ENCODE measurements around the gene KRT80.

Gene KRT80

GRCh38 chr12:52147964-52148463 is 43.8 kb downstream of the KRT80 start:
- no peak for TF ChIP-seq CTCF (conservative IDR thresholded peaks at IDR 0.05)

GRCh38 chr12:52147367-52147963 is 44.3 kb downstream of the KRT80 start:
- TF ChIP-seq CTCF (conservative IDR thresholded peaks at IDR 0.05): no peak
- H3K27ac ChIP-seq: peak overlapping the region; percentile 9; the same call in 1 of the 2 replicates

More at GRCh38 chr12:52147964-52148463, 43.8 kb downstream of the KRT80 start:
- H3K27ac ChIP-seq: peak overlapping the region; percentile 9; the same call in 1 of the 2 replicates

GRCh38 chr12:52146822-52147366 is 44.9 kb downstream of the KRT80 start:
- no peak overlapping the region for H3K27ac ChIP-seq

GRCh38 chr12:52146089-52146821 is 45.6 kb downstream of the KRT80 start:
- no peak overlapping the region for H3K27ac ChIP-seq

More at GRCh38 chr12:52146822-52147366, 44.9 kb downstream of the KRT80 start:
- TF ChIP-seq CTCF (conservative IDR thresholded peaks at IDR 0.05): no peak

GRCh38 chr12:52145228-52146088 is 46.4 kb downstream of the KRT80 start:
- no peak for TF ChIP-seq CTCF (conservative IDR thresholded peaks at IDR 0.05)
- H3K27ac ChIP-seq: peak overlapping the region; percentile 14; the same call in 1 of the 2 replicates

More at GRCh38 chr12:52146089-52146821, 45.6 kb downstream of the KRT80 start:
- TF ChIP-seq CTCF (conservative IDR thresholded peaks at IDR 0.05): no peak

- peak overlapping the region; percentile 14; the same call in 1 of the 2 replicates for H3K27ac ChIP-seq
These were observed 47.1 kb downstream of the KRT80 start for GRCh38 chr12:52144512-52145227.

More at GRCh38 chr12:52144512-52145227, 47.1 kb downstream of the KRT80 start:
- no peak for TF ChIP-seq CTCF (conservative IDR thresholded peaks at IDR 0.05)

All from VCaP (cell line).